ENCODE data around the gene KLF2. TPM values are rescaled to one million over a fixed set of nuclear protein-coding genes. Genes with fewer than 3 reads are reported as not detected.
"Not testable (repeated sequence)": the region's sequence is repeated elsewhere in the genome, so short reads cannot be mapped to it uniquely, and the experiment has no call there.

The KLF2 gene
- total and polyA plus RNA-seq, 2 donors (not counting 1 experiment from before 2014, with no cell fraction given): 242 to 3,965 TPM

- no peak overlapping the region for H3K4me3 ChIP-seq (ENCODE audit: control extremely low read depth in 1 of 5, extremely low read depth in 1 of 5, insufficient read depth in 1 of 5, low read depth in 2 of 5, low read length in 4 of 5)
- H2AFZ ChIP-seq (ENCODE audit: insufficient read depth, low read depth, low read length, poor library complexity, severe bottlenecking): no peak overlapping the region
- H3K9me3 Mint-ChIP-seq (ENCODE audit: insufficient read depth): no peaks in the 10 kb centered on the region
- POLR2A ChIA-PET: interaction anchor here (0.6 to 4.2 kb wide), 9 partner anchors 9 to 202 kb away, joined by 3 to 85 read pairs (median 7); partner anchors contain the start of gene KLF2
- intact Hi-C loops (cut with micrococcal nuclease): loop anchor here (2.0 kb wide), 1 partner anchor 16 kb away; no protein-coding TSS in a partner anchor
- no peak overlapping the region for H3K4me3 Mint-ChIP-seq
- no peaks in the 10 kb centered on the region for H3K36me3 ChIP-seq (replicated peaks in 1 of 2; ENCODE audit: control extremely low read depth in 1 of 2, control insufficient read depth in 1 of 2, extremely low read depth in 1 of 2, insufficient read depth in 2 of 2, low read length in 1 of 2)
- DNase-seq: peak; percentile 16
- H4K20me1 ChIP-seq (ENCODE audit: control insufficient read depth, insufficient read depth, low read length, poor library complexity, severe bottlenecking): no peaks in the 10 kb centered on the region
- no peak for ATAC-seq (ENCODE audit: low read depth)
- H3K27ac ChIP-seq (ENCODE audit: low read length in 2 of 2): peak overlapping the region; percentile 94 to 97
- no peaks in the 10 kb centered on the region for H3K27me3 Mint-ChIP-seq
- H3K4me1 Mint-ChIP-seq: peaks cover 45% of the 10 kb centered on the region
- H3K4me2 ChIP-seq (replicated peaks; ENCODE audit: low read depth, low read length, poor library complexity, severe bottlenecking): peak overlapping the region; percentile 66
- peaks cover 45 to 54% of the 10 kb centered on the region in 2 donors for H3K4me1 ChIP-seq (ENCODE audit: control insufficient read depth in 2 of 2, insufficient read depth in 2 of 2, low read length in 2 of 2)
- H3K9ac ChIP-seq (ENCODE audit: low read length): no peak overlapping the region
- WGBS (ENCODE audit: insufficient coverage): 90% methylated on average over 2 of the region's 7 CpGs
- H3K79me2 ChIP-seq (ENCODE audit: control insufficient read depth, insufficient read depth, low read length): peaks cover 5% of the 10 kb centered on the region
- H3K9me3 ChIP-seq (ENCODE audit: control extremely low read depth in 1 of 3, control insufficient read depth in 2 of 3, insufficient read depth in 1 of 3, low read length in 2 of 3): peaks cover 0 to 4% (median 0%) of the 10 kb centered on the region in 3 donors
- H3K27ac Mint-ChIP-seq: peak overlapping the region; percentile 96
- TF ChIP-seq EZH2 (IDR thresholded peaks at IDR 0.05; ENCODE audit: borderline replicate concordance, insufficient read depth, low read depth, low read length, poor library complexity, severe bottlenecking) (no peak), CTCF (IDR thresholded peaks at IDR 0.05) (no peak)
- CTCF ChIA-PET: interaction anchor here (0.7 to 2.9 kb wide), 11 partner anchors 10 to 96 kb away, joined by 3 to 16 read pairs (median 8); no protein-coding TSS in a partner anchor
- H3K27me3 ChIP-seq (replicated peaks in 1 of 4; ENCODE audit: control extremely low read depth in 1 of 4, control insufficient read depth in 3 of 4, insufficient read depth in 4 of 4, low read length in 3 of 4): no peaks in the 10 kb centered on the region
Observed at GRCh38 chr19:16343156-16343555, 18.5 kb downstream of the KLF2 start.

- H3K79me2 ChIP-seq (ENCODE audit: control insufficient read depth, insufficient read depth, low read length): peaks cover 2% of the 10 kb centered on the region
- DNase-seq (no peak), ATAC-seq (ENCODE audit: low read depth) (no peak)
- no peak overlapping the region for H3K4me2 ChIP-seq (replicated peaks; ENCODE audit: low read depth, low read length, poor library complexity, severe bottlenecking)
- CTCF ChIA-PET: interaction anchor here (1.2 kb wide), 1 partner anchor 15 kb away, joined by 3 read pairs; no protein-coding TSS in a partner anchor
- no peaks in the 10 kb centered on the region for H4K20me1 ChIP-seq (ENCODE audit: control insufficient read depth, insufficient read depth, low read length, poor library complexity, severe bottlenecking)
- no peak overlapping the region for H2AFZ ChIP-seq (ENCODE audit: insufficient read depth, low read depth, low read length, poor library complexity, severe bottlenecking)
- intact Hi-C loops (cut with micrococcal nuclease): no loop called here
- no peaks in the 10 kb centered on the region for H3K27me3 Mint-ChIP-seq
- no peak for TF ChIP-seq CTCF (IDR thresholded peaks at IDR 0.05)
- TF ChIP-seq EZH2 (IDR thresholded peaks at IDR 0.05; ENCODE audit: borderline replicate concordance, insufficient read depth, low read depth, low read length, poor library complexity, severe bottlenecking): no peak
- H3K4me1 Mint-ChIP-seq: peaks cover 33% of the 10 kb centered on the region
- no peak overlapping the region for H3K9ac ChIP-seq (ENCODE audit: low read length)
- H3K36me3 ChIP-seq (replicated peaks in 1 of 2; ENCODE audit: control extremely low read depth in 1 of 2, control insufficient read depth in 1 of 2, extremely low read depth in 1 of 2, insufficient read depth in 2 of 2, low read length in 1 of 2): no peaks in the 10 kb centered on the region
- H3K4me3 Mint-ChIP-seq: no peak overlapping the region
- H3K27ac Mint-ChIP-seq: peak overlapping the region; percentile 27
- no peaks in the 10 kb centered on the region for H3K27me3 ChIP-seq (replicated peaks in 1 of 4; ENCODE audit: control extremely low read depth in 1 of 4, control insufficient read depth in 3 of 4, insufficient read depth in 4 of 4, low read length in 3 of 4)
- H3K4me1 ChIP-seq (ENCODE audit: control insufficient read depth in 2 of 2, insufficient read depth in 2 of 2, low read length in 2 of 2): peaks cover 28 to 34% of the 10 kb centered on the region in 2 donors
- WGBS (ENCODE audit: insufficient coverage): 100% methylated on average over 1 of the region's 4 CpGs
- H3K4me3 ChIP-seq (ENCODE audit: control extremely low read depth in 1 of 5, extremely low read depth in 1 of 5, insufficient read depth in 1 of 5, low read depth in 2 of 5, low read length in 4 of 5): no peak overlapping the region
- no peaks in the 10 kb centered on the region for H3K9me3 Mint-ChIP-seq (ENCODE audit: insufficient read depth)
- no peak overlapping the region for H3K27ac ChIP-seq (ENCODE audit: low read length in 2 of 2)
- POLR2A ChIA-PET: no interaction called here
- H3K9me3 ChIP-seq (ENCODE audit: control extremely low read depth in 1 of 3, control insufficient read depth in 2 of 3, insufficient read depth in 1 of 3, low read length in 2 of 3): peaks cover 0 to under 1% (median 0%) of the 10 kb centered on the region in 3 donors
Observed at GRCh38 chr19:16345457-16345856, 20.8 kb downstream of the KLF2 start.

- peaks cover 28% of the 10 kb centered on the region for H3K4me1 Mint-ChIP-seq
- H3K27me3 Mint-ChIP-seq; H2AFZ ChIP-seq (ENCODE audit: insufficient read depth, low read depth, low read length, poor library complexity, severe bottlenecking); H3K27ac Mint-ChIP-seq; intact Hi-C loops (cut with micrococcal nuclease); H3K79me2 ChIP-seq (ENCODE audit: control insufficient read depth, insufficient read depth, low read length); H3K4me3 ChIP-seq (ENCODE audit: control extremely low read depth in 1 of 5, extremely low read depth in 1 of 5, insufficient read depth in 1 of 5, low read depth in 2 of 5, low read length in 4 of 5); H3K9ac ChIP-seq (ENCODE audit: low read length); H3K4me2 ChIP-seq (replicated peaks; ENCODE audit: low read depth, low read length, poor library complexity, severe bottlenecking); H3K9me3 ChIP-seq (ENCODE audit: control extremely low read depth in 1 of 3, control insufficient read depth in 2 of 3, insufficient read depth in 1 of 3, low read length in 2 of 3); H3K4me3 Mint-ChIP-seq; ATAC-seq (ENCODE audit: low read depth); H4K20me1 ChIP-seq (ENCODE audit: control insufficient read depth, insufficient read depth, low read length, poor library complexity, severe bottlenecking); H3K9me3 Mint-ChIP-seq (ENCODE audit: insufficient read depth); H3K27me3 ChIP-seq (replicated peaks in 1 of 4; ENCODE audit: control extremely low read depth in 1 of 4, control insufficient read depth in 3 of 4, insufficient read depth in 4 of 4, low read length in 3 of 4); DNase-seq; H3K27ac ChIP-seq (ENCODE audit: low read length in 2 of 2); H3K36me3 ChIP-seq (replicated peaks in 1 of 2; ENCODE audit: control extremely low read depth in 1 of 2, control insufficient read depth in 1 of 2, extremely low read depth in 1 of 2, insufficient read depth in 2 of 2, low read length in 1 of 2): not testable (repeated sequence)
- POLR2A ChIA-PET: interaction anchor here (0.6 to 1.4 kb wide), 4 partner anchors 8 to 99 kb away, joined by 3 to 4 read pairs (median 4); no protein-coding TSS in a partner anchor
- CTCF ChIA-PET: interaction anchor here (0.5 to 1.6 kb wide), 3 partner anchors 29 to 242 kb away, joined by 3 to 5 read pairs (median 3); no protein-coding TSS in a partner anchor
- no CpG with 5 or more reads among the region's 4 CpGs for WGBS (ENCODE audit: insufficient coverage)
- H3K4me1 ChIP-seq (ENCODE audit: control insufficient read depth in 2 of 2, insufficient read depth in 2 of 2, low read length in 2 of 2): peaks cover 24 to 32% of the 10 kb centered on the region in 2 donors
Observed at GRCh38 chr19:16347099-16347498, 22.5 kb downstream of the KLF2 start.

Data from B cell (primary cell).